A673 (cell line): Measurements from ENCODE around the gene CBLB. TPM values are rescaled to one million over a fixed set of nuclear protein-coding genes. Genes with fewer than 3 reads are reported as not detected.
A peak's percentile ranks its signal among the peaks of the same experiment; 100 is the strongest.

ENCODE experiments used
- Bru-seq: library from RNA; stranded (reverse); fragments of 400-500 nt; gene quantifications from one replicate; lab custom pipeline; 2021; lab: Mats Ljungman, UMichigan
- BruChase-seq, 2 experiments: library from RNA; stranded (reverse); fragments of 400-500 nt; gene quantifications; one replicate each; lab custom pipeline; 2021; lab: Mats Ljungman, UMichigan
- BruUV-seq: library from RNA; stranded (reverse); fragments of 400-500 nt; replicated peaks from 2 replicates; lab custom pipeline; 2021; lab: Mats Ljungman, UMichigan
- CTCF ChIA-PET: fragments of 300-600 bp; sonication (Branson Sonifier 250); formaldehyde crosslinking; loops from one replicate; lab custom pipeline; 2022; ENCODE audit warnings: antibody characterized with exemption; lab: Charles Lee
- POLR2A ChIA-PET: fragments of 300-600 bp; sonication (Branson Sonifier 250); formaldehyde crosslinking; loops from one replicate; lab custom pipeline; 2022; ENCODE audit warnings: antibody characterized with exemption; ENCODE audit not compliant: low non-redundant PET; lab: Charles Lee
- DNase-seq: peaks from one replicate; pipeline ENCODE4 v3.0.0-alpha.2; 2015; ENCODE audit warnings: low spot score
- H3K27ac ChIP-seq: fragments of 200-600 bp; sonication (generic); 2 replicates; pipeline ENCODE4 v1.5.1; 2016; ENCODE audit warnings: mixed run types, low read depth, mild to moderate bottlenecking, mixed read lengths, antibody characterized with exemption, low read length; ENCODE audit not compliant: poor library complexity, severe bottlenecking
- H3K27me3 ChIP-seq: fragments of 200-600 bp; sonication (generic); replicated peaks from 2 replicates; pipeline ENCODE4 v1.6.1; 2017; ENCODE audit warnings: mixed run types, low read depth, mild to moderate bottlenecking, mixed read lengths, antibody characterized with exemption, low read length; ENCODE audit not compliant: insufficient read depth, poor library complexity
- H3K36me3 ChIP-seq: fragments of 200-600 bp; sonication (generic); 2 replicates; pipeline ENCODE4 v1.6.1; 2016; ENCODE audit warnings: mixed run types, mild to moderate bottlenecking, mixed read lengths, antibody characterized with exemption, low read length; ENCODE audit not compliant: insufficient read depth, poor library complexity, severe bottlenecking
- H3K4me1 ChIP-seq: fragments of 200-600 bp; sonication (generic); 2 replicates; pipeline ENCODE4 v1.6.1; 2017; ENCODE audit warnings: mixed run types, mild to moderate bottlenecking, mixed read lengths, antibody characterized with exemption, low read length; ENCODE audit not compliant: insufficient read depth, poor library complexity, severe bottlenecking
- H3K4me3 ChIP-seq: fragments of 200-600 bp; sonication (generic); 2 replicates; pipeline ENCODE4 v1.5.1; 2016; ENCODE audit warnings: low read depth, mixed run types, mild to moderate bottlenecking, mixed read lengths, low read length; ENCODE audit not compliant: poor library complexity, severe bottlenecking
- H3K9me3 ChIP-seq: fragments of 200-600 bp; sonication (generic); 2 replicates; pipeline ENCODE4 v1.6.1; 2016; ENCODE audit warnings: mixed run types, low read depth, mild to moderate bottlenecking, mixed read lengths, antibody characterized with exemption, low read length; ENCODE audit not compliant: poor library complexity, severe bottlenecking
- CTCF ChIP-seq: fragments of 300-800, 200-600 bp; sonication (generic); conservative IDR thresholded peaks from 2 replicates; pipeline ENCODE4 v1.5.1; 2017; ENCODE audit warnings: low read depth, mild to moderate bottlenecking, antibody characterized with exemption, low read length, moderate library complexity, mixed read lengths
- EZH2 ChIP-seq: fragments of 200-600 bp; sonication (generic); IDR thresholded peaks from 2 replicates; pipeline ENCODE4 v1.6.1; 2017; ENCODE audit warnings: borderline replicate concordance, low read depth, mild to moderate bottlenecking, mixed read lengths, antibody characterized with exemption, low read length; ENCODE audit not compliant: poor library complexity, severe bottlenecking
- intact Hi-C: fragments of 100-400 bp; cut with micrococcal nuclease; formaldehyde crosslinking; loops from one replicate; pipeline ENCODE4 v1.10.0; 2022; ENCODE audit not compliant: unreplicated experiment
- long read RNA-seq: library from polyadenylated mRNA; stranded (forward); transcript quantifications from one replicate; pipeline ENCODE4 v2.0.0, GENCODE V29; 2022
- total RNA-seq: library from RNA; stranded (reverse); gene quantifications from 2 replicates; pipeline ENCODE4 v1.2.3, GENCODE V29; 2021

The CBLB gene
- total RNA-seq (23.3 and 27.9 TPM in 2 replicates), Bru-seq, nascent RNA (percentile 81 among the genes with signal in this experiment), BruChase-seq, experiment 1, labeled RNA remaining after a 2-hour chase (percentile 64 among the genes with signal in this experiment), BruChase-seq, experiment 2, labeled RNA remaining after a 6-hour chase (percentile 45 among the genes with signal in this experiment)
- long read RNA-seq, full-length matches to known transcripts, result 5 of 35 reads
- long read RNA-seq, partial matches to known transcripts, result 5 of 35 reads
- long read RNA-seq, other reads (novel, unspliced or antisense), result 25 of 35 reads

- TF ChIP-seq EZH2, result no peak
- TF ChIP-seq CTCF, result no peak
- POLR2A ChIA-PET, result no interaction called here
- H3K27me3 ChIP-seq, result no peaks in the 10 kb centered on the region
- peaks cover 6% of the 10 kb centered on the region for H3K36me3 ChIP-seq
- peak within 1 kb of the TSS; percentile 87 for H3K27ac ChIP-seq
- H3K9me3 ChIP-seq, result no peaks in the 10 kb centered on the region
- CTCF ChIA-PET, result no interaction called here
- intact Hi-C loops, result loop anchor here (5.0 kb wide), 1 partner anchor 177 kb away; no protein-coding TSS in a partner anchor
- peak; percentile 96 for DNase-seq
- peak within 1 kb of the TSS; percentile 88 for H3K4me3 ChIP-seq
- BruUV-seq, result no TSS peak
- H3K4me1 ChIP-seq, result peaks cover 34% of the 10 kb centered on the region
Observed at GRCh38 chr3:105868742-105869530, at the start of gene CBLB. CBLB (minus strand) TSS chr3:105869012; CDS start chr3:105867577, 1,435 bp downstream.

GRCh38 chr3:105916767-105917166, 48.0 kb upstream of the CBLB start:
- H3K9me3 ChIP-seq, result peaks cover 10% of the 10 kb centered on the region
- intact Hi-C loops, result no loop called here
- H3K4me3 ChIP-seq, result no peak overlapping the region
- no peak for DNase-seq
- no TSS peak for BruUV-seq
- ChIA-PET POLR2A (no interaction called here), CTCF (no interaction called here)
- no peaks in the 10 kb centered on the region for H3K36me3 ChIP-seq
- TF ChIP-seq EZH2 (no peak), CTCF (no peak)
- no peak overlapping the region for H3K27ac ChIP-seq
- H3K27me3 ChIP-seq, result no peaks in the 10 kb centered on the region
- H3K4me1 ChIP-seq, result no peaks in the 10 kb centered on the region

- no peak for DNase-seq
- no peak for TF ChIP-seq EZH2
- no peak for TF ChIP-seq CTCF
- ChIA-PET POLR2A (no interaction called here), CTCF (no interaction called here)
- no peak overlapping the region for H3K27ac ChIP-seq
- BruUV-seq, result no TSS peak
- peaks cover 10% of the 10 kb centered on the region for H3K9me3 ChIP-seq
- H3K36me3 ChIP-seq, result no peaks in the 10 kb centered on the region
- intact Hi-C loops, result no loop called here
- H3K4me1 ChIP-seq, result no peaks in the 10 kb centered on the region
- no peaks in the 10 kb centered on the region for H3K27me3 ChIP-seq
- H3K4me3 ChIP-seq, result no peak overlapping the region
Observed at GRCh38 chr3:105915524-105915923, 46.7 kb upstream of the CBLB start.
